Stimulated activated CD8-positive, alpha-beta memory T cell treated with anti-CD3 and anti-CD28 coated beads, Interleukin-12 subunit alpha, Interleukin-12 subunit beta, amount 100 ng/mL, for 24 hours (primary cell): ENCODE results near the gene ANKRD23.
"Not testable (repeated sequence)": the region's sequence is repeated elsewhere in the genome, so short reads cannot be mapped to it uniquely, and the experiment has no call there.

ENCODE experiments used
- DNase-seq: peaks from one replicate; pipeline ENCODE4 v3.0.0-alpha.2; 2020; ENCODE audit errors: extremely low read depth

The ANKRD23 gene

GRCh38 chr2:96798733-96799622 lies 44.8 kb downstream of the ANKRD23 start:
- no peak for DNase-seq

- DNase-seq = no peak
These were observed 46.7 kb downstream of the ANKRD23 start for GRCh38 chr2:96797066-96797625.

GRCh38 chr2:96796497-96796896 lies 47.3 kb downstream of the ANKRD23 start:
- DNase-seq = not testable (repeated sequence)

GRCh38 chr2:96795076-96795475 lies 48.7 kb downstream of the ANKRD23 start:
- DNase-seq = no peak

GRCh38 chr2:96792772-96793749 lies 50.8 kb downstream of the ANKRD23 start:
- DNase-seq = no peak

- no peak for DNase-seq
These were observed 54.6 kb downstream of the ANKRD23 start for GRCh38 chr2:96789245-96789617.

GRCh38 chr2:96788442-96789244 lies 55.2 kb downstream of the ANKRD23 start:
- no peak for DNase-seq
